NCI-H187 treated with DMSO at 0.1 percent for 48 hours (cell line): ENCODE measurements around the gene HIVEP3.

Source experiments
- DNase-seq: peaks from one replicate; lab custom pipeline; 2025; lab: John Stamatoyannopoulos, UW

HIVEP3 gene

GRCh38 chr1:41682845-41683625, 235.7 kb downstream of the HIVEP3 start:
- DNase-seq, result no peak

GRCh38 chr1:41682149-41682548, 236.6 kb downstream of the HIVEP3 start:
- DNase-seq, result no peak

GRCh38 chr1:41681331-41682098, 237.2 kb downstream of the HIVEP3 start:
- no peak for DNase-seq

GRCh38 chr1:41679994-41680393, 238.7 kb downstream of the HIVEP3 start:
- DNase-seq, result no peak

- no peak for DNase-seq
Measured at GRCh38 chr1:41679531-41679930, 239.2 kb downstream of the HIVEP3 start.

- no peak for DNase-seq
Measured at GRCh38 chr1:41678111-41678878, 240.4 kb downstream of the HIVEP3 start.

GRCh38 chr1:41677620-41678019, 241.1 kb downstream of the HIVEP3 start:
- DNase-seq, result no peak

- DNase-seq, result no peak
Measured at GRCh38 chr1:41675401-41675800, 243.3 kb downstream of the HIVEP3 start.

- DNase-seq, result no peak
Measured at GRCh38 chr1:41674522-41674921, 244.2 kb downstream of the HIVEP3 start.

GRCh38 chr1:41673806-41674205, 244.9 kb downstream of the HIVEP3 start:
- no peak for DNase-seq

GRCh38 chr1:41673378-41673777, 245.3 kb downstream of the HIVEP3 start:
- DNase-seq, result no peak

- DNase-seq, result no peak
Measured at GRCh38 chr1:41672641-41673361, 245.9 kb downstream of the HIVEP3 start.

GRCh38 chr1:41672173-41672572, 246.5 kb downstream of the HIVEP3 start:
- no peak for DNase-seq

- no peak for DNase-seq
Measured at GRCh38 chr1:41671116-41671755, 247.5 kb downstream of the HIVEP3 start.

- DNase-seq, result no peak
Measured at GRCh38 chr1:41670217-41670957, 248.3 kb downstream of the HIVEP3 start.

GRCh38 chr1:41668967-41669366, 249.8 kb downstream of the HIVEP3 start:
- DNase-seq, result no peak

- DNase-seq, result no peak
Measured at GRCh38 chr1:41668054-41668660, 250.6 kb downstream of the HIVEP3 start.

- DNase-seq, result no peak
Measured at GRCh38 chr1:41666981-41667631, 251.6 kb downstream of the HIVEP3 start.
